Measurements from ENCODE around the gene CD52. TPM values are rescaled to one million over a fixed set of nuclear protein-coding genes. Genes with fewer than 3 reads are reported as not detected.

CD52 gene
- total RNA-seq, 4 donors from 2014 or later, result 3.0 to 12.3 TPM; not detected in 2

GRCh38 chr1:26353210-26353859, 35.6 kb downstream of the CD52 start:
- H3K27ac ChIP-seq, result no peak overlapping the region
- intact Hi-C loops (cut with DNase I), result no loop called here
- no peaks in the 10 kb centered on the region for H3K36me3 ChIP-seq
- 84 to 88% methylated on average over 4 of the region's 4 CpGs for WGBS, 2 donors
- H3K4me3 ChIP-seq (replicated peaks in 1 of 3), result no peak overlapping the region
- TF ChIP-seq POLR2A (IDR thresholded peaks at IDR 0.05) (no peak), CTCF (IDR thresholded peaks at IDR 0.05) (no peak)
- H3K9me3 ChIP-seq, result no peaks in the 10 kb centered on the region
- H3K4me1 ChIP-seq, result no peaks in the 10 kb centered on the region
- H3K27me3 ChIP-seq, result no peaks in the 10 kb centered on the region
- no peak for DNase-seq

GRCh38 chr1:26353976-26354820, 36.4 kb downstream of the CD52 start, which contains the start of gene CRYBG2:
Gene CRYBG2, minus strand, starts transcription at chr1:26354130. Its CDS starts 7,473 bp downstream, at chr1:26346657.
- H3K9me3 ChIP-seq, result no peaks in the 10 kb centered on the region
- H3K4me1 ChIP-seq, result no peaks in the 10 kb centered on the region
- DNase-seq, result peak; percentile 24 to 55
- intact Hi-C loops (cut with DNase I), result no loop called here
- WGBS, 2 donors, result 28 to 68% methylated on average over 6 to 12 of the region's 21 CpGs
- TF ChIP-seq POLR2A (IDR thresholded peaks at IDR 0.05), result no peak
- no peak for TF ChIP-seq CTCF (IDR thresholded peaks at IDR 0.05)
- H3K36me3 ChIP-seq, result no peaks in the 10 kb centered on the region
- H3K27ac ChIP-seq, result no peak within 1 kb of the TSS
- no peaks in the 10 kb centered on the region for H3K27me3 ChIP-seq
- no peak within 1 kb of the TSS for H3K4me3 ChIP-seq (replicated peaks in 1 of 3)

GRCh38 chr1:26354972-26355371, 37.2 kb downstream of the CD52 start:
- intact Hi-C loops (cut with DNase I), result no loop called here
- Histone ChIP-seq H3K27ac (no peak overlapping the region), H3K9me3 (no peaks in the 10 kb centered on the region), H3K36me3 (no peaks in the 10 kb centered on the region), H3K4me1 (peaks cover 0 to 2% of the 10 kb centered on the region in 2 donors), H3K4me3 (replicated peaks in 1 of 3) (no peak overlapping the region), H3K27me3 (peaks cover 2% of the 10 kb centered on the region)
- no peak for DNase-seq
- WGBS, 2 donors, result 89 to 91% methylated on average over 3 to 9 of the region's 9 CpGs
- no peak for TF ChIP-seq POLR2A (IDR thresholded peaks at IDR 0.05)
- no peak for TF ChIP-seq CTCF (IDR thresholded peaks at IDR 0.05)

GRCh38 chr1:26356106-26356505, 38.3 kb downstream of the CD52 start:
- no peaks in the 10 kb centered on the region for H3K36me3 ChIP-seq
- 92 to 94% methylated on average over 2 to 5 of the region's 5 CpGs for WGBS, 2 donors
- H3K4me3 ChIP-seq (replicated peaks in 1 of 3), result no peak overlapping the region
- no peak overlapping the region for H3K27ac ChIP-seq
- intact Hi-C loops (cut with DNase I), result no loop called here
- DNase-seq, result no peak
- H3K27me3 ChIP-seq, result peaks cover 4% of the 10 kb centered on the region
- H3K4me1 ChIP-seq, result peaks cover 4 to 11% of the 10 kb centered on the region in 2 donors
- TF ChIP-seq CTCF (IDR thresholded peaks at IDR 0.05) (no peak), POLR2A (IDR thresholded peaks at IDR 0.05) (no peak)
- H3K9me3 ChIP-seq, result no peaks in the 10 kb centered on the region

GRCh38 chr1:26357121-26357602, 39.4 kb downstream of the CD52 start:
- no peak for DNase-seq
- no peak for TF ChIP-seq POLR2A (IDR thresholded peaks at IDR 0.05)
- no peak for TF ChIP-seq CTCF (IDR thresholded peaks at IDR 0.05)
- H3K27me3 ChIP-seq, result peaks cover 4% of the 10 kb centered on the region
- H3K4me1 ChIP-seq, result peaks cover 4 to 11% of the 10 kb centered on the region in 2 donors
- intact Hi-C loops (cut with DNase I), result no loop called here
- 71 to 88% methylated on average over 7 to 8 of the region's 10 CpGs for WGBS, 2 donors
- no peak overlapping the region for H3K27ac ChIP-seq
- no peaks in the 10 kb centered on the region for H3K36me3 ChIP-seq
- no peak overlapping the region for H3K4me3 ChIP-seq (replicated peaks in 1 of 3)
- H3K9me3 ChIP-seq, result no peaks in the 10 kb centered on the region
